ENCODE measurements around the gene RIN3.

DNA sequence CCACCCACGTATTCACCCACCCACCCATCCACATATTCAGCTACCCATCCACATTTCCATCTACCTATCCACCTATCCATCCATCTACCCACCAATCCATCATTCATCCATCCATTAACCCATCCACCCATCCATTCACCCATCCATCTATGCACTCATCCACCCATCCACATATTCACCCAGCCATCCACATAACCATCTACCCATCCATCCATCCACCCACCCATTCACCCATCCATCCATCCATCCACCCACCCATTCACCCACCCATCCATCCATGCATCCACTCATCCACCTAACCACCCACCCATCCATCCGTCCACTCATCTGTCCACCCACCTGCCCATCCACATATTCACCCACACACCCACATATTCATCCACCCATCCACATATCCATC is 164.4 kb downstream of the RIN3 start:
- TF ChIP-seq POLR2A (IDR thresholded peaks at IDR 0.05), result no peak
- TF ChIP-seq, protein P1, sequence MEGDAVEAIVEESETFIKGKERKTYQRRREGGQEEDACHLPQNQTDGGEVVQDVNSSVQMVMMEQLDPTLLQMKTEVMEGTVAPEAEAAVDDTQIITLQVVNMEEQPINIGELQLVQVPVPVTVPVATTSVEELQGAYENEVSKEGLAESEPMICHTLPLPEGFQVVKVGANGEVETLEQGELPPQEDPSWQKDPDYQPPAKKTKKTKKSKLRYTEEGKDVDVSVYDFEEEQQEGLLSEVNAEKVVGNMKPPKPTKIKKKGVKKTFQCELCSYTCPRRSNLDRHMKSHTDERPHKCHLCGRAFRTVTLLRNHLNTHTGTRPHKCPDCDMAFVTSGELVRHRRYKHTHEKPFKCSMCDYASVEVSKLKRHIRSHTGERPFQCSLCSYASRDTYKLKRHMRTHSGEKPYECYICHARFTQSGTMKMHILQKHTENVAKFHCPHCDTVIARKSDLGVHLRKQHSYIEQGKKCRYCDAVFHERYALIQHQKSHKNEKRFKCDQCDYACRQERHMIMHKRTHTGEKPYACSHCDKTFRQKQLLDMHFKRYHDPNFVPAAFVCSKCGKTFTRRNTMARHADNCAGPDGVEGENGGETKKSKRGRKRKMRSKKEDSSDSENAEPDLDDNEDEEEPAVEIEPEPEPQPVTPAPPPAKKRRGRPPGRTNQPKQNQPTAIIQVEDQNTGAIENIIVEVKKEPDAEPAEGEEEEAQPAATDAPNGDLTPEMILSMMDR (IDR thresholded peaks at IDR 0.05), result no peak

Measured in suprapubic skin (tissue), 3 donors.